GM12878 (cell line): ENCODE results near the gene PHACTR3. TPM values are rescaled to one million over a fixed set of nuclear protein-coding genes. Genes with fewer than 3 reads are reported as not detected.

Source experiments
- ATAC-seq: fragments of 200-7000 bp; cut with Tn5 transposase; 3 replicates; pipeline ENCODE4 v1.9.1; 2020; ENCODE audit warnings: mild to moderate bottlenecking, moderate library complexity
- BruUV-seq: library from RNA; stranded (reverse); fragments of 400-500 nt; replicated peaks from 2 replicates; lab custom pipeline; 2021; lab: Mats Ljungman, UMichigan
- CTCF ChIA-PET: fragments of 300-600 bp; sonication (Branson Sonifier 250); formaldehyde crosslinking; extraction: SDS; loops from one replicate; lab custom pipeline; 2021; ENCODE audit warnings: inconsistent platforms; lab: Yijun Ruan, JAX
- POLR2A ChIA-PET: fragments of 350-600 bp; formaldehyde crosslinking; extraction: SDS; loops from one replicate; lab custom pipeline; 2021; ENCODE audit warnings: inconsistent platforms; lab: Charles Lee
- RAD21 ChIA-PET: fragments of 300-600 bp; sonication (Branson Sonifier 250); formaldehyde crosslinking; loops from one replicate; lab custom pipeline; 2023; ENCODE audit warnings: antibody characterized with exemption; ENCODE audit not compliant: unreplicated experiment; lab: Charles Lee
- SMC1A ChIA-PET: fragments of 300-600 bp; sonication (Branson Sonifier 250); formaldehyde crosslinking; loops from one replicate; lab custom pipeline; 2023; ENCODE audit not compliant: unreplicated experiment, uncharacterized antibody; lab: Charles Lee
- DNase-seq: peaks from one replicate; pipeline ENCODE4 v3.0.0-alpha.2; 2011; ENCODE audit warnings: low read depth, low spot score
- FAIRE-seq: peaks from 3 replicates; lab custom pipeline; 2011; peaks lifted over from hg19 to GRCh38; lab: Jason Lieb, UNC
- H2AFZ ChIP-seq: 2 replicates; pipeline ENCODE4 v1.6.0; 2011; ENCODE audit warnings: low read depth, low read length, control low read depth; ENCODE audit not compliant: control insufficient read depth
- H3K27ac ChIP-seq: 2 replicates; pipeline ENCODE4 v1.5.1; 2011; ENCODE audit warnings: control low read depth; ENCODE audit not compliant: control insufficient read depth, insufficient read depth
- H3K27me3 ChIP-seq, 2 experiments: replicated peaks in 1 of 2; 2 replicates each; pipeline versions ENCODE4 v1.6.0 to v1.6.1; 2011; ENCODE audit warnings: low read length in 1 of 2; ENCODE audit not compliant: control insufficient read depth in 2 of 2, insufficient read depth in 2 of 2
- H3K36me3 ChIP-seq, 2 experiments: 2 replicates each; pipeline ENCODE4 v1.5.1; 2011; ENCODE audit warnings: low read length in 1 of 2; ENCODE audit not compliant: control insufficient read depth in 2 of 2, insufficient read depth in 2 of 2
- H3K4me1 ChIP-seq: 2 replicates; pipeline ENCODE4 v1.6.1; 2011; ENCODE audit warnings: mild to moderate bottlenecking, low read length, moderate library complexity, mixed read lengths; ENCODE audit not compliant: control insufficient read depth, insufficient read depth
- H3K4me2 ChIP-seq: 2 replicates; pipeline ENCODE4 v1.6.0; 2011; ENCODE audit warnings: control low read depth; ENCODE audit not compliant: control insufficient read depth, insufficient read depth
- H3K4me3 ChIP-seq: fragments of 200-600 bp; sonication (generic); 2 replicates; pipeline ENCODE4 v1.5.1; 2016
- H3K79me2 ChIP-seq: 2 replicates; pipeline ENCODE4 v1.6.0; 2011; ENCODE audit warnings: low read length; ENCODE audit not compliant: control insufficient read depth, insufficient read depth
- H3K9ac ChIP-seq: 2 replicates; pipeline ENCODE4 v1.8.0; 2011; ENCODE audit warnings: low read length, control low read depth, mixed read lengths; ENCODE audit not compliant: control insufficient read depth, insufficient read depth
- H3K9me3 ChIP-seq: replicated peaks from 3 replicates; pipeline ENCODE4 v1.5.1; 2011; ENCODE audit warnings: mild to moderate bottlenecking, low read length; ENCODE audit not compliant: control insufficient read depth, insufficient read depth
- H4K20me1 ChIP-seq: 2 replicates; pipeline ENCODE4 v1.6.0; 2011; ENCODE audit not compliant: control insufficient read depth, insufficient read depth
- BCL11A ChIP-seq: IDR thresholded peaks from 2 replicates; pipeline ENCODE4 v1.6.1; 2011; ENCODE audit warnings: low read depth, low read length
- BHLHE40 ChIP-seq, 2 experiments: fragments of 450-650 bp in 1 of 2; IDR thresholded peaks; 2 replicates each; pipeline ENCODE4 v1.6.1; 2011 to 2017; ENCODE audit warnings: low read depth in 2 of 2, borderline replicate concordance in 1 of 2, improper control_type of control experiment in 1 of 2, low read length in 1 of 2, mild to moderate bottlenecking in 1 of 2
- EZH2 ChIP-seq: IDR thresholded peaks from 2 replicates; pipeline ENCODE4 v1.6.1; 2012; ENCODE audit warnings: low read depth, mild to moderate bottlenecking, control low read depth, inconsistent platforms, low read length, borderline replicate concordance; ENCODE audit not compliant: control insufficient read depth
- HDAC6 ChIP-seq: fragments of 200-600 bp; sonication (generic); IDR thresholded peaks from one replicate; pipeline ENCODE4 v1.8.0; 2017; ENCODE audit warnings: antibody characterized with exemption; ENCODE audit not compliant: unreplicated experiment
- MEF2A ChIP-seq: IDR thresholded peaks from 2 replicates; pipeline ENCODE4 v1.6.1; 2011; ENCODE audit warnings: low read depth, mild to moderate bottlenecking, low read length, moderate library complexity; ENCODE audit not compliant: insufficient read depth
- MEF2B ChIP-seq: fragments of 450-650 bp; IDR thresholded peaks from 2 replicates; pipeline ENCODE4 v1.6.1; 2018; ENCODE audit warnings: mild to moderate bottlenecking, moderate library complexity; ENCODE audit not compliant: partially characterized antibody, poor library complexity, severe bottlenecking
- NFYB ChIP-seq: IDR thresholded peaks from 2 replicates; pipeline ENCODE4 v1.6.1; 2011; ENCODE audit warnings: low read depth, mild to moderate bottlenecking, low read length, improper control_type of control experiment, moderate library complexity; ENCODE audit not compliant: insufficient read depth
- SMAD5 ChIP-seq: IDR thresholded peaks from 2 replicates; pipeline ENCODE4 v1.6.1; 2016; ENCODE audit warnings: antibody characterized with exemption, low read depth
- TCF12 ChIP-seq: IDR thresholded peaks from 2 replicates; pipeline ENCODE4 v1.6.1; 2011; ENCODE audit warnings: low read depth, mild to moderate bottlenecking, low read length
- TCF7 ChIP-seq: IDR thresholded peaks from 2 replicates; pipeline ENCODE4 v1.6.1; 2014; ENCODE audit warnings: antibody characterized with exemption, borderline replicate concordance
- YY1 ChIP-seq: IDR thresholded peaks from 2 replicates; pipeline ENCODE4 v1.6.1; 2011; ENCODE audit warnings: low read depth, mild to moderate bottlenecking, low read length
- WGBS: methylation state at CpG from one replicate; pipeline ENCODE4 v1.1.6; 2016; ENCODE audit warnings: low lambda C conversion rate; ENCODE audit not compliant: insufficient replicate concordance, insufficient coverage; ENCODE audit errors: missing lambda C conversion rate; 5-methylcytosine and 5-hydroxymethylcytosine counted together
- in situ Hi-C: fragments of 300-500 bp; cut with MboI; formaldehyde crosslinking; loops from 9 replicates; pipeline ENCODE4 v1.14.3; 2018; ENCODE audit warnings: mixed read lengths
- intact Hi-C: fragments of 100-400 bp; cut with micrococcal nuclease; formaldehyde crosslinking; loops from one replicate; pipeline ENCODE4 v1.14.2; 2022; ENCODE audit not compliant: unreplicated experiment
- polyA plus RNA-seq, 11 experiments: library from polyadenylated mRNA; depleted of rRNA in 4 of 11; unstranded in 6 of 11; stranded (reverse) in 5 of 11; fragments of >200 nt; fragmentation: Nextera tagmentation in 4 of 11; fragmentation: Illumina TruSeq in 1 of 11; extraction: Ambion mirVana in 4 of 11; extraction: Trizol in 1 of 11; gene quantifications; 1 replicate in 1 of 11; 2 replicates in 10 of 11; pipeline versions ENCODE4 v1.2.1 to v1.2.3, GENCODE V29; 2011 to 2016; ENCODE audit warnings: inconsistent platforms in 2 of 11, missing spikeins in 2 of 11, low read depth in 1 of 11
- total RNA-seq, 4 experiments: library from RNA; depleted of rRNA in 3 of 4; stranded (reverse); fragments of >200 nt in 3 of 4; fragmentation: Illumina TruSeq in 1 of 4; extraction: Trizol in 1 of 4; gene quantifications; 2 replicates each; pipeline versions ENCODE4 v1.2.1 to v1.2.3, GENCODE V29; 2013 to 2021
- TF ChIP-seq, protein P1 (sequence below): IDR thresholded peaks from 2 replicates; pipeline ENCODE4 v1.6.1; 2011; ENCODE audit warnings: low read depth, low read length, improper control_type of control experiment, borderline replicate concordance
- TF ChIP-seq, protein P2 (sequence below): IDR thresholded peaks from 2 replicates; pipeline ENCODE4 v1.6.1; 2011; ENCODE audit warnings: mild to moderate bottlenecking, low read depth, low read length, moderate library complexity; ENCODE audit not compliant: insufficient replicate concordance
- TF ChIP-seq, protein P3 (sequence below): fragments of 450-650 bp; IDR thresholded peaks from 2 replicates; pipeline ENCODE4 v1.6.1; 2017; ENCODE audit warnings: mild to moderate bottlenecking
- TF ChIP-seq, protein P4 (sequence below): fragments of 150-350 bp; IDR thresholded peaks from 2 replicates; pipeline ENCODE4 v1.6.1; 2014; ENCODE audit warnings: mild to moderate bottlenecking, low read depth, low read length

The PHACTR3 gene
- total and polyA plus RNA-seq, 10 of the 15 experiments (the other 5 are each of a cell fraction or from before 2014, with no cell fraction given) = 0.17 to 2.7 (median 0.27) TPM; not detected in 1

DNA sequence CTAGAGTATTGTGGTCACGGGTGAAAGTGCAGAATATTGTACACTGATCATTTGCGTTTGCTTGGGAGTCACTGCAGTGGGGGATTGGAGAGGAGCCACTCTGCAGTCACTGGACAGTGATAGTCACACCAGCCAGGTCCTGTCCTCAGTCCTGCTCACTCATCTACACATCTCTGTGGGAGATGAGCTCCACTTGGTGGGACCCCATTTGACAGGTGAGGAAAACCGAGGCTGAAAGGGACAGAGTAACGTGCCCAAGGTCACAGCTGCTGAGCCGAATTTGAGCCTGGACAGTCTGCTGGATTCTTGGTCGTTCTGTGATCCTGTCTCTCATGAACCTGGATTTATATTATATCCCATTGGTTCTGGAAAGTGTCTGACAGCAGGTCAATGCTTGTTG, 17.7 kb upstream of the PHACTR3 start (continued):
- TF ChIP-seq NFYB = no peak
- TF ChIP-seq MEF2B = no peak
- no peak for TF ChIP-seq TCF12
- TF ChIP-seq, all 136 proteins: peak for 0

DNA sequence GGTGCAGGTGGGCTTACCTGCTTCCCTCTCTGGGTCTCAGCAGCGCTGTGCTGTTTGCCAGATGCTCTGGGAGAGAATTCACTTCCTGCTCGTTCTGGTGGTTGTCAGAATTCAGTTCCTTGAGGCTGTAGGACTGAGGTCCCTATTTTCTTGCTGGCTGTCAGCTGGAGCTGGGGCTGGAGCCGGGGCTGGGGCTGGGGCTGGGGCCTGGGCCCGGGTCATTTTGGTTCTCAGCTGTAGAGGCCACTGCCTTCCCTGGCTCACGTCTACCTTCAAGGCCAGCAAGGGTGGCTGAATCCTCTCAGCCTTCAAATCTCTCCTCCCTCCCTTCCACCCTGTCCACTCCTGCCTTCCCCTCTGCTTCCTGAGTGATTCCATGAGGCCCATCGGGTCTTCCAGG, 16.8 kb upstream of the PHACTR3 start:
- POLR2A ChIA-PET = no interaction called here
- H2AFZ ChIP-seq = no peak overlapping the region
- no peaks in the 10 kb centered on the region for H3K36me3 ChIP-seq
- no peak for FAIRE-seq
- no peaks in the 10 kb centered on the region for H4K20me1 ChIP-seq
- in situ Hi-C loops = no loop called here
- H3K9me3 ChIP-seq = no peaks in the 10 kb centered on the region
- SMC1A ChIA-PET = no interaction called here
- CTCF ChIA-PET = interaction anchor here (1.4 kb wide), 1 partner anchor 11 kb away, joined by 4 read pairs; no protein-coding TSS in a partner anchor
- no peak overlapping the region for H3K4me3 ChIP-seq
- WGBS = 3% methylated on average over 4 of the region's 6 CpGs
- RAD21 ChIA-PET = no interaction called here
- no peak overlapping the region for H3K9ac ChIP-seq
- no peak overlapping the region for H3K4me2 ChIP-seq
- intact Hi-C loops = no loop called here
- no peaks in the 10 kb centered on the region for H3K4me1 ChIP-seq
- H3K27ac ChIP-seq = no peak overlapping the region
- ATAC-seq = no peak
- no TSS peak for BruUV-seq
- no peak for DNase-seq
- no peaks in the 10 kb centered on the region; a peak in 1 of 4 replicates for H3K27me3 ChIP-seq
- H3K79me2 ChIP-seq = no peaks in the 10 kb centered on the region
- TF ChIP-seq, protein P1, sequence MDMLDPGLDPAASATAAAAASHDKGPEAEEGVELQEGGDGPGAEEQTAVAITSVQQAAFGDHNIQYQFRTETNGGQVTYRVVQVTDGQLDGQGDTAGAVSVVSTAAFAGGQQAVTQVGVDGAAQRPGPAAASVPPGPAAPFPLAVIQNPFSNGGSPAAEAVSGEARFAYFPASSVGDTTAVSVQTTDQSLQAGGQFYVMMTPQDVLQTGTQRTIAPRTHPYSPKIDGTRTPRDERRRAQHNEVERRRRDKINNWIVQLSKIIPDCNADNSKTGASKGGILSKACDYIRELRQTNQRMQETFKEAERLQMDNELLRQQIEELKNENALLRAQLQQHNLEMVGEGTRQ = no peak
- TF ChIP-seq SMAD5 (no peak), TCF7 (no peak), BCL11A (no peak), YY1 (no peak), BHLHE40 (IDR thresholded peaks at IDR 0.05; ENCODE audit: borderline replicate concordance in 1 of 2, low read depth in 2 of 2, low read length in 1 of 2) (no peak), EZH2 (no peak), HDAC6 (no peak), NFYB (no peak), MEF2A (no peak)
- TF ChIP-seq, protein P2, sequence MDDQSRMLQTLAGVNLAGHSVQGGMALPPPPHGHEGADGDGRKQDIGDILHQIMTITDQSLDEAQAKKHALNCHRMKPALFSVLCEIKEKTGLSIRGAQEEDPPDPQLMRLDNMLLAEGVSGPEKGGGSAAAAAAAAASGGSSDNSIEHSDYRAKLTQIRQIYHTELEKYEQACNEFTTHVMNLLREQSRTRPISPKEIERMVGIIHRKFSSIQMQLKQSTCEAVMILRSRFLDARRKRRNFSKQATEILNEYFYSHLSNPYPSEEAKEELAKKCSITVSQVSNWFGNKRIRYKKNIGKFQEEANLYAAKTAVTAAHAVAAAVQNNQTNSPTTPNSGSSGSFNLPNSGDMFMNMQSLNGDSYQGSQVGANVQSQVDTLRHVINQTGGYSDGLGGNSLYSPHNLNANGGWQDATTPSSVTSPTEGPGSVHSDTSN = no peak
- TF ChIP-seq, protein P3, sequence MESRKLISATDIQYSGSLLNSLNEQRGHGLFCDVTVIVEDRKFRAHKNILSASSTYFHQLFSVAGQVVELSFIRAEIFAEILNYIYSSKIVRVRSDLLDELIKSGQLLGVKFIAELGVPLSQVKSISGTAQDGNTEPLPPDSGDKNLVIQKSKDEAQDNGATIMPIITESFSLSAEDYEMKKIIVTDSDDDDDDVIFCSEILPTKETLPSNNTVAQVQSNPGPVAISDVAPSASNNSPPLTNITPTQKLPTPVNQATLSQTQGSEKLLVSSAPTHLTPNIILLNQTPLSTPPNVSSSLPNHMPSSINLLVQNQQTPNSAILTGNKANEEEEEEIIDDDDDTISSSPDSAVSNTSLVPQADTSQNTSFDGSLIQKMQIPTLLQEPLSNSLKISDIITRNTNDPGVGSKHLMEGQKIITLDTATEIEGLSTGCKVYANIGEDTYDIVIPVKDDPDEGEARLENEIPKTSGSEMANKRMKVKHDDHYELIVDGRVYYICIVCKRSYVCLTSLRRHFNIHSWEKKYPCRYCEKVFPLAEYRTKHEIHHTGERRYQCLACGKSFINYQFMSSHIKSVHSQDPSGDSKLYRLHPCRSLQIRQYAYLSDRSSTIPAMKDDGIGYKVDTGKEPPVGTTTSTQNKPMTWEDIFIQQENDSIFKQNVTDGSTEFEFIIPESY = no peak
- TF ChIP-seq, protein P4, sequence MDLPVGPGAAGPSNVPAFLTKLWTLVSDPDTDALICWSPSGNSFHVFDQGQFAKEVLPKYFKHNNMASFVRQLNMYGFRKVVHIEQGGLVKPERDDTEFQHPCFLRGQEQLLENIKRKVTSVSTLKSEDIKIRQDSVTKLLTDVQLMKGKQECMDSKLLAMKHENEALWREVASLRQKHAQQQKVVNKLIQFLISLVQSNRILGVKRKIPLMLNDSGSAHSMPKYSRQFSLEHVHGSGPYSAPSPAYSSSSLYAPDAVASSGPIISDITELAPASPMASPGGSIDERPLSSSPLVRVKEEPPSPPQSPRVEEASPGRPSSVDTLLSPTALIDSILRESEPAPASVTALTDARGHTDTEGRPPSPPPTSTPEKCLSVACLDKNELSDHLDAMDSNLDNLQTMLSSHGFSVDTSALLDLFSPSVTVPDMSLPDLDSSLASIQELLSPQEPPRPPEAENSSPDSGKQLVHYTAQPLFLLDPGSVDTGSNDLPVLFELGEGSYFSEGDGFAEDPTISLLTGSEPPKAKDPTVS = no peak
